ENCODE results near the gene USE1.

USE1 gene

GRCh38 chr19:17248011-17248776 lies 33.0 kb downstream of the USE1 start:
- no peak for TF ChIP-seq ZNF274 (IDR thresholded peaks at IDR 0.05; ENCODE audit: low read depth, low read length)
- H3K4me3 ChIP-seq (ENCODE audit: low read length) = no peak overlapping the region

GRCh38 chr19:17249887-17250548 lies 34.9 kb downstream of the USE1 start:
- TF ChIP-seq ZNF274 (IDR thresholded peaks at IDR 0.05; ENCODE audit: low read depth, low read length) = no peak
- no peak overlapping the region for H3K4me3 ChIP-seq (ENCODE audit: low read length)

- no peak for TF ChIP-seq ZNF274 (IDR thresholded peaks at IDR 0.05; ENCODE audit: low read depth, low read length)
- H3K4me3 ChIP-seq (ENCODE audit: low read length) = no peak overlapping the region
These were observed 39.5 kb downstream of the USE1 start for GRCh38 chr19:17254636-17255035.

GRCh38 chr19:17255150-17255621 lies 40.0 kb downstream of the USE1 start:
- no peak for TF ChIP-seq ZNF274 (IDR thresholded peaks at IDR 0.05; ENCODE audit: low read depth, low read length)
- H3K4me3 ChIP-seq (ENCODE audit: low read length) = no peak overlapping the region

DNA sequence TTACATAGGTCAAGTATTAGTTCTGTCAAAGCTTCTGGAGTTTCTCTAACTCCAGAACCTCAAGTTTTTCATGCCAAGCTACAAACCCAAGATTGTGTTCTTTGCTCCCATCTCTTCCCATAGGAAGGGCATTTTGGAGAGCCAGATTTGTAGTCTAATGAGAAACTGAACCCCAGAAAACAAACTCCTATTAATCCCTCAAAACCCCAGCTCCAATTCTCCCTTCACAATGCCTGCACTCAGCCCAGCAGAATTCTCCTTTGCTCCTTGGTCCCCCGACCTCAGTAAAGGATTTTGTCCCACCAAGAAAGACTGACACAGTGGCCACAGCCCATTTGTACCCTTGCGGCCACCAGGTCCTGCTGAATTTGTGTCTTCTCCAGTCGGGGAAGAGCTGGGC lies 41.0 kb downstream of the USE1 start:
- no peak overlapping the region for H3K4me3 ChIP-seq (ENCODE audit: low read length)
- no peak for TF ChIP-seq ZNF274 (IDR thresholded peaks at IDR 0.05; ENCODE audit: low read depth, low read length)

DNA sequence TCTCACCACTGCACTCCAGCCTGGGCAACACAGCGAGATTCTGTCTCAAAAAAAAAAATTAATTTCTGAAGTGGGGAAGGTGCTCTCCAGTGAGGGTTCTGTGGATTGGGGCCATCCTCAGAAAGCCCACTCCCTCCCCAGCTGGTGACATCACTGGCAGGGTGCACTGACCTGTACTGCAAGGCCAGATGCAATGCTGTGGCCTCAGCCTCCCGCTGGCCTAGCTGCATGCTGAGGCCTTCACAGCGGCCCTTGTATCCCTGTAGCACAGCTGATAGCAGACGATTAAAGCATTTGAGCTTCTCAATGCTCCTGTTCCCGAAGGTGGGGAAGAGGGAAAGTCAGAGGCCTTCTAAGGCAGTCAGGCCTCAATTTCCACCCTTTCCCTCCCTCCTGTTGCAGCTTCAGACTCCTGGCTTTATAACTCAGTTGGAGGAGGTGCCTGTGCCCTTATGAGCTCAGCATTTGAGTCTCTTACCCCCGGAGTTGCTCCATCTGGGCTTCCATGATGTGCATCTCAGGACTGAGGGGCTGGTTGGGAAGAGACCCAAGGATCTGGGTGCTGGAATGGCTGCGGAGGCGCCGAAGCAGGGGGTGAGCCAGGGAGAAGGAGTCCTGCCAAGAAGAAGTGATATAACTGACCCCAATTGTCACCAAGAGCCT lies 44.1 kb downstream of the USE1 start:
- no peak for TF ChIP-seq ZNF274 (IDR thresholded peaks at IDR 0.05; ENCODE audit: low read depth, low read length)
- H3K4me3 ChIP-seq (ENCODE audit: low read length) = no peak overlapping the region

- H3K4me3 ChIP-seq (ENCODE audit: low read length) = no peak overlapping the region
- no peak for TF ChIP-seq ZNF274 (IDR thresholded peaks at IDR 0.05; ENCODE audit: low read depth, low read length)
These were observed 44.8 kb downstream of the USE1 start for GRCh38 chr19:17259934-17260333.

DNA sequence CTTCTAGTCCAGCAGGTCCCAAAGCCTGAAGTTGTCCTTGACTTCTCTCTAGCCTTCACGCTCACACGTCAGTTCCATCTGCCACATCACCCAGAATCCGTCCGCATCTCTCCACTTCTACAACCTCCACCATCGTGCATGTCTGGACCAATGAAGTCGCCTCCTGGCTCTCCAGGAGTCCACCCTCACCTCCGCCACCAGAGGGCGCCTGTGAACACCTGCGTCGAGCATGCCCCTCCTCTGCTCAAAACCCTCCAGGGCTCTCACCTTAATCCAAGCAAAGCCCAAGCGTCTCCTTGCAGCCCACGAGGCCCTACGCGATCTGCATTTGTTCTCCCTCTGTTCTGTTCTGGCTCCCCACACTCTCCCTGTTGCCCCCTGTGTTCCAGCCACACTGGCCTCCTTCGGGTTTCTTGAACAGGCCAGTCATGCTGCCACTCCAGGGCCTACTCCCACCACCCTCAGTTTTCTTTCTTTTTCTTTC lies 45.7 kb downstream of the USE1 start:
- no peak for TF ChIP-seq ZNF274 (IDR thresholded peaks at IDR 0.05; ENCODE audit: low read depth, low read length)
- no peak overlapping the region for H3K4me3 ChIP-seq (ENCODE audit: low read length)

DNA sequence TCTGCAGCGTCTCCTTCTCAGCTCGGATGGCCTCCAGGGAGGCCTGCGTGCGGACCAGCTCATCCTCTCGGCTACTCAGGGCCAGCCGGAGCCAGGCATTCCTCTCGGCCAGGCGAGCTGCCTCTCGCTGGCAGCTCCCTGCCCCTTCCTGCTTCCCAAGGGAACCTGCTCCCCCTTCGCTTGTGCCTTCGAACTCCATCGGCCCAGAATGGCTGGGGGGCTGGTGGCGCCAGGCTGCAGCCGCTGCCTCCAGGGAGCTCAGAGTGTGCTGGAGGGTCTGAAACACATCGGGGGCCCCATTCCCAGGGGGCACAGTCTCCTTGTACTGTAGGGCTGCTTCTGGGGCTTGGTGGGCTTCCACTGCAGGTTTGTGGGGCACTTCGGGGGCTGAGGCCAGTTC lies 47.4 kb downstream of the USE1 start:
- TF ChIP-seq ZNF274 (IDR thresholded peaks at IDR 0.05; ENCODE audit: low read depth, low read length) = no peak
- H3K4me3 ChIP-seq (ENCODE audit: low read length) = no peak overlapping the region

GRCh38 chr19:17263712-17264640 lies 48.8 kb downstream of the USE1 start:
- TF ChIP-seq ZNF274 (IDR thresholded peaks at IDR 0.05; ENCODE audit: low read depth, low read length) = no peak
- no peak overlapping the region for H3K4me3 ChIP-seq (ENCODE audit: low read length)

GRCh38 chr19:17264641-17264979 lies 49.5 kb downstream of the USE1 start, which contains the start of gene USHBP1:
Gene USHBP1 (minus strand): TSS chr19:17264745. CDS start chr19:17264299, 446 bp downstream.
- H3K4me3 ChIP-seq (ENCODE audit: low read length) = no peak within 1 kb of the TSS
- TF ChIP-seq ZNF274 (IDR thresholded peaks at IDR 0.05; ENCODE audit: low read depth, low read length) = no peak

GRCh38 chr19:17266026-17266425 lies 50.9 kb downstream of the USE1 start:
- peak overlapping the region; percentile 36; the same call in 1 of the 2 replicates for H3K4me3 ChIP-seq (ENCODE audit: low read length)
- no peak for TF ChIP-seq ZNF274 (IDR thresholded peaks at IDR 0.05; ENCODE audit: low read depth, low read length)

- TF ChIP-seq ZNF274 (IDR thresholded peaks at IDR 0.05; ENCODE audit: low read depth, low read length) = no peak
- peak overlapping the region; percentile 36; the same call in 1 of the 2 replicates for H3K4me3 ChIP-seq (ENCODE audit: low read length)
These were observed 51.4 kb downstream of the USE1 start for GRCh38 chr19:17266589-17266974.

Measured in GM08714 (cell line).